ENCODE data around the gene ENTPD2. TPM values are rescaled to one million over a fixed set of nuclear protein-coding genes. Genes with fewer than 3 reads are reported as not detected.

ENTPD2 gene
- total RNA-seq, 1 experiment from 2014 or later = 9.0 TPM

GRCh38 chr9:137056739-137057415, 3.0 kb upstream of the ENTPD2 start:
- Histone ChIP-seq H3K4me2 (no peak overlapping the region), H3K36me3 (ENCODE audit: low read depth) (no peaks in the 10 kb centered on the region), H3K4me1 (replicated peaks; ENCODE audit: insufficient read depth) (no peaks in the 10 kb centered on the region), H3K27ac (no peak overlapping the region), H3F3A (ENCODE audit: insufficient read depth, low read depth) (peaks cover 3% of the 10 kb centered on the region; the same call in 1 of the 2 replicates), H3K79me2 (ENCODE audit: low read depth) (no peaks in the 10 kb centered on the region), H3K9me2 (ENCODE audit: insufficient read depth) (no peaks in the 10 kb centered on the region), H4K20me1 (ENCODE audit: insufficient read depth) (no peaks in the 10 kb centered on the region), H2AFZ (no peak overlapping the region), H3K9me3 (ENCODE audit: insufficient read depth, low read depth) (no peaks in the 10 kb centered on the region), H3K4me3 (no peak overlapping the region), H3K27me3 (ENCODE audit: insufficient read depth, low read depth) (no peaks in the 10 kb centered on the region)
- intact Hi-C loops (cut with micrococcal nuclease; ENCODE audit: unreplicated experiment) = no loop called here
- DNase-seq = peak in 1 of 2 experiments; percentile 10
- POLR2A ChIA-PET (ENCODE audit: unreplicated experiment) = no interaction called here
- BruUV-seq (replicated peaks) = no TSS peak
- CTCF ChIA-PET = interaction anchor here (0.7 kb wide), 1 partner anchor 269 kb away, joined by 7 read pairs; no protein-coding TSS in a partner anchor
- no peak for TF ChIP-seq EZH2 (IDR thresholded peaks at IDR 0.05; ENCODE audit: low read depth)
- TF ChIP-seq, protein P1, sequence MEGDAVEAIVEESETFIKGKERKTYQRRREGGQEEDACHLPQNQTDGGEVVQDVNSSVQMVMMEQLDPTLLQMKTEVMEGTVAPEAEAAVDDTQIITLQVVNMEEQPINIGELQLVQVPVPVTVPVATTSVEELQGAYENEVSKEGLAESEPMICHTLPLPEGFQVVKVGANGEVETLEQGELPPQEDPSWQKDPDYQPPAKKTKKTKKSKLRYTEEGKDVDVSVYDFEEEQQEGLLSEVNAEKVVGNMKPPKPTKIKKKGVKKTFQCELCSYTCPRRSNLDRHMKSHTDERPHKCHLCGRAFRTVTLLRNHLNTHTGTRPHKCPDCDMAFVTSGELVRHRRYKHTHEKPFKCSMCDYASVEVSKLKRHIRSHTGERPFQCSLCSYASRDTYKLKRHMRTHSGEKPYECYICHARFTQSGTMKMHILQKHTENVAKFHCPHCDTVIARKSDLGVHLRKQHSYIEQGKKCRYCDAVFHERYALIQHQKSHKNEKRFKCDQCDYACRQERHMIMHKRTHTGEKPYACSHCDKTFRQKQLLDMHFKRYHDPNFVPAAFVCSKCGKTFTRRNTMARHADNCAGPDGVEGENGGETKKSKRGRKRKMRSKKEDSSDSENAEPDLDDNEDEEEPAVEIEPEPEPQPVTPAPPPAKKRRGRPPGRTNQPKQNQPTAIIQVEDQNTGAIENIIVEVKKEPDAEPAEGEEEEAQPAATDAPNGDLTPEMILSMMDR (conservative IDR thresholded peaks at IDR 0.05) = no peak

GRCh38 chr9:137055385-137056364, 1.8 kb upstream of the ENTPD2 start:
- CTCF ChIA-PET = interaction anchor here (0.6 to 1.3 kb wide), 4 partner anchors 9 to 268 kb away, joined by 3 to 7 read pairs (median 4); partner anchors contain the start of gene NPDC1
- intact Hi-C loops (cut with micrococcal nuclease; ENCODE audit: unreplicated experiment) = no loop called here

GRCh38 chr9:137054932-137055384, 1.1 kb upstream of the ENTPD2 start:
- peak overlapping the region; percentile 84 for H3K4me2 ChIP-seq
- no peaks in the 10 kb centered on the region for H4K20me1 ChIP-seq (ENCODE audit: insufficient read depth)
- H3K4me3 ChIP-seq = no peak overlapping the region
- DNase-seq = no peak
- H3K9me2 ChIP-seq (ENCODE audit: insufficient read depth) = no peaks in the 10 kb centered on the region
- no TSS peak for BruUV-seq (replicated peaks)
- no peaks in the 10 kb centered on the region for H3K79me2 ChIP-seq (ENCODE audit: low read depth)
- H3K27ac ChIP-seq = no peak overlapping the region
- H3K27me3 ChIP-seq (ENCODE audit: insufficient read depth, low read depth) = no peaks in the 10 kb centered on the region
- no peaks in the 10 kb centered on the region for H3K36me3 ChIP-seq (ENCODE audit: low read depth)
- no peak overlapping the region for H2AFZ ChIP-seq
- H3K9me3 ChIP-seq (ENCODE audit: insufficient read depth, low read depth) = no peaks in the 10 kb centered on the region
- TF ChIP-seq EZH2 (IDR thresholded peaks at IDR 0.05; ENCODE audit: low read depth) = no peak
- TF ChIP-seq, protein P1 (conservative IDR thresholded peaks at IDR 0.05) = no peak
- H3F3A ChIP-seq (ENCODE audit: insufficient read depth, low read depth) = peaks cover 3% of the 10 kb centered on the region; the same call in 1 of the 2 replicates
- intact Hi-C loops (cut with micrococcal nuclease; ENCODE audit: unreplicated experiment) = no loop called here
- POLR2A ChIA-PET (ENCODE audit: unreplicated experiment) = no interaction called here
- CTCF ChIA-PET = no interaction called here
- H3K4me1 ChIP-seq (replicated peaks; ENCODE audit: insufficient read depth) = no peaks in the 10 kb centered on the region

More at GRCh38 chr9:137055385-137056364, 1.8 kb upstream of the ENTPD2 start:
- H3K9me2 ChIP-seq (ENCODE audit: insufficient read depth) = no peaks in the 10 kb centered on the region
- H3F3A ChIP-seq (ENCODE audit: insufficient read depth, low read depth) = peaks cover 3% of the 10 kb centered on the region; the same call in 1 of the 2 replicates
- POLR2A ChIA-PET (ENCODE audit: unreplicated experiment) = no interaction called here
- no peaks in the 10 kb centered on the region for H3K36me3 ChIP-seq (ENCODE audit: low read depth)
- H3K4me2 ChIP-seq = no peak overlapping the region
- H3K27ac ChIP-seq = no peak overlapping the region
- DNase-seq = peak in 1 of 2 experiments; percentile 2
- H3K4me3 ChIP-seq = no peak overlapping the region
- TF ChIP-seq, protein P1 (conservative IDR thresholded peaks at IDR 0.05) = no peak
- TF ChIP-seq EZH2 (IDR thresholded peaks at IDR 0.05; ENCODE audit: low read depth) = no peak
- H3K4me1 ChIP-seq (replicated peaks; ENCODE audit: insufficient read depth) = no peaks in the 10 kb centered on the region
- H2AFZ ChIP-seq = no peak overlapping the region
- H3K79me2 ChIP-seq (ENCODE audit: low read depth) = no peaks in the 10 kb centered on the region
- H4K20me1 ChIP-seq (ENCODE audit: insufficient read depth) = no peaks in the 10 kb centered on the region
- no peaks in the 10 kb centered on the region for H3K27me3 ChIP-seq (ENCODE audit: insufficient read depth, low read depth)
- no peaks in the 10 kb centered on the region for H3K9me3 ChIP-seq (ENCODE audit: insufficient read depth, low read depth)
- no TSS peak for BruUV-seq (replicated peaks)

Data from PC-9 (cell line).